Regular cardiac myocyte (primary cell): ENCODE data around the gene HTR1D. TPM values are rescaled to one million over a fixed set of nuclear protein-coding genes. Genes with fewer than 3 reads are reported as not detected.

ENCODE experiments used
- total RNA-seq: library from RNA; depleted of rRNA; stranded (reverse); fragments of >200 nt; gene quantifications from 2 replicates; pipeline ENCODE4 v1.2.3, GENCODE V29; 2014

The HTR1D gene
- not detected in 2 replicates for total RNA-seq

GRCh38 chr1:23217421-23218115, at the start of gene HTR1D:
Gene HTR1D (minus strand): TSS chr1:23217502. CDS start chr1:23194219, 23,283 bp downstream.

GRCh38 chr1:23168445-23169194, 48.7 kb downstream of the HTR1D start, which contains the start of gene LUZP1:
Gene LUZP1 (minus strand): TSS chr1:23168856.

Other genes starting within 250 kb of the HTR1D start
- gene LACTBL1, start 244.6 kb downstream of the HTR1D start, total RNA-seq = not detected in 2 replicates
- not detected in 2 replicates for gene TEX46, start 201.7 kb downstream of the HTR1D start, total RNA-seq
- gene KDM1A, start 198.0 kb downstream of the HTR1D start, total RNA-seq = 86.0 and 116 TPM in 2 replicates
- gene LUZP1, start 48.6 kb downstream of the HTR1D start, total RNA-seq = 16.3 and 32.2 TPM in 2 replicates
- 53.8 and 103 TPM in 2 replicates for gene HNRNPR, start 126.8 kb upstream of the HTR1D start, total RNA-seq
- 14.6 and 26.8 TPM in 2 replicates for gene ZNF436, start 152.3 kb upstream of the HTR1D start, total RNA-seq
- gene TCEA3, start 207.2 kb upstream of the HTR1D start, total RNA-seq = 2.9 and 10.7 TPM in 2 replicates